T-helper 2 cell treated with Interferon-gamma antibody and Interleukin-4, amounts not matched to agents 100 ng/mL and 5 ng/mL, for 36 hours (primary cell): ENCODE measurements around the gene ERFE. TPM values are rescaled to one million over a fixed set of nuclear protein-coding genes. Genes with fewer than 3 reads are reported as not detected.
"Not testable (repeated sequence)": the region's sequence is repeated elsewhere in the genome, so short reads cannot be mapped to it uniquely, and the experiment has no call there.

Experiments
- intact Hi-C: fragments of 100-400 bp; cut with micrococcal nuclease; formaldehyde crosslinking; loops from one replicate; pipeline ENCODE4 v1.15.1; 2023
- total RNA-seq: library from RNA; stranded (reverse); gene quantifications from 2 replicates; pipeline ENCODE4 v1.2.3, GENCODE V29; 2022

ERFE gene
- total RNA-seq, 1 donor from 2014 or later: 0.11 TPM

DNA sequence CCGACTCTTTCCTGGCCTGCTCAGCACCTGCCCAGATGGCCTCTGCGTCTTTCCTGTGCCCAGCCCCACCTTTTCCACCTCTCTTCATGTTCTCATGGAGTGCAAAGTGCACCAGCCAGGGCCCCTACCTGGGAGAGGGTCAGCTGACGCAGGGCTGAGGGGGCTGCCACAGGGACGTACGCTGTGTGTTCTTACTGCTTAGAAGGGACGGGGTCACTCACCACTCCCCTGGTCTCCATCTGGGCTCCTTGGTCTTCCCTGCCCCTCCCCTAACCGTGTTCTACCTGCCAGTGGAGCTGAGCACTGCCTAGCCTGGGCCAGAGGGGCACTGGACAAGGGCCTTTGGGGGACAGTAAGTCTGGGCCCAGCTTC, 8.6 kb downstream of the ERFE start:
- intact Hi-C loops: no loop called here

GRCh38 chr2:238167761-238168160, 9.0 kb downstream of the ERFE start:
- intact Hi-C loops: no loop called here

DNA sequence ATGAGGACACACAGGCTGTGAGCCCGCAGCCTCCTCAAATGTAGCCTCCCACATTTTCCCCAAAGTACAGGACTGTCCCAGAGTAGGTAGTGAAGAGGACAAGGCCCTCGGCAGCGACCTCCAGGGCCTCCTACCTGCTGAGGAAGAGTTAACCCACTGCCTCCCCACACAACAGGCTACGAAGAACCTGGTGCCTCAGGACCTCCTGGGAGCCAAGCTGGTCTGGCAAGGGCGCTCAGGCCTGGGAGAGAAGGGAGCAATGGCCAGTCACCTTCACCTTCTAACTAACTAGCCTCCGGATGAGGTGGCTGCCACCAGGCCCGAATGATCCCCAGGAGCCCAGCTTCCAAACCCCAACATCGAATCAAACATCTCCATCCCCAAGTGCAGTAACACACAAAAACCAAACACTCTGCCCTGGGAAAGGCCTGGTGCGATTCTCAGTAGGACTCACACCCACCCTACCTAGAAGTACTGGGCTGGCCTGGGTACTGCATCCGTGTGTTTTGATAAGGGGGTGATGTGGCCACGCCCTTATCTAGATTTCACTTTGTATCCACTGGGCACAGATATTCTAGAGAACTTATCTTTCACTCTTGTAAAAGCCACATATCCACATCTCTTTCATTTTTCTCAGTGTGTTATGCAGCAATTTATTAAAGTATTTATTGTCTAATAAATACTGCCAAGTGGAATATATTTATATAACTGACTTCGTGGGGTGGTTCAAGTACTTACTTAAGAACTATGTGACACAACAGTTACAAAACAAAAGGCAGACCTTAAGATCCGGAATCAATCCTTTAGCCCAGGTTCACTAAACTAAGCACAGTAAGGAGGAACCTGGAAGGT, 9.7 kb downstream of the ERFE start:
- intact Hi-C loops: no loop called here

GRCh38 chr2:238169048-238169707, 10.4 kb downstream of the ERFE start:
- intact Hi-C loops: no loop called here

DNA sequence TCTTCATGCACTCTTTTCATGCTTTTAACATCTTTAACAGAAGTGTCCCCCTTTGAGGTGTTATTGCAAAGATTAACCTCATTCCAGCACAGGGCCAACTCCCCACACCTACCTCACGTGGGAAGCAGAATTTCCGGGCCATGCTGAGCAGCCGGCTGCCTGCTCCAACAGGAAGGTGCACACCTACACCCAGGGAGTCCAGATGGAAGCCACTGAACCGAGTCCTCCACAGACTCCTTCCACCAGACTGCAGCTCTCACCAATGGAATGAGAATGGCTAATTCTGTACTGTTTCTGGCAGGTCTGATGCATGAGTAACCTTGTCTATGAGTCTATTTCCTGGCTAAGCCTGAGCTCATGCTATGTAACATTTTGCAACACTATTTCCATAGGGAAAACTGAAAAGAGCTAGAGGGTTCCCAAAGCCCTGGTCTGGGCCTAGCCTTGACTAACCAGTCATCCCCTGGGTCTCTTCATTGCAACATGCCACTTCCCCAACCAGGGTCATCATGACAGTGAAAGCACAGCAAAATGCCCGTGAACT, 11.0 kb downstream of the ERFE start:
- intact Hi-C loops: no loop called here

DNA sequence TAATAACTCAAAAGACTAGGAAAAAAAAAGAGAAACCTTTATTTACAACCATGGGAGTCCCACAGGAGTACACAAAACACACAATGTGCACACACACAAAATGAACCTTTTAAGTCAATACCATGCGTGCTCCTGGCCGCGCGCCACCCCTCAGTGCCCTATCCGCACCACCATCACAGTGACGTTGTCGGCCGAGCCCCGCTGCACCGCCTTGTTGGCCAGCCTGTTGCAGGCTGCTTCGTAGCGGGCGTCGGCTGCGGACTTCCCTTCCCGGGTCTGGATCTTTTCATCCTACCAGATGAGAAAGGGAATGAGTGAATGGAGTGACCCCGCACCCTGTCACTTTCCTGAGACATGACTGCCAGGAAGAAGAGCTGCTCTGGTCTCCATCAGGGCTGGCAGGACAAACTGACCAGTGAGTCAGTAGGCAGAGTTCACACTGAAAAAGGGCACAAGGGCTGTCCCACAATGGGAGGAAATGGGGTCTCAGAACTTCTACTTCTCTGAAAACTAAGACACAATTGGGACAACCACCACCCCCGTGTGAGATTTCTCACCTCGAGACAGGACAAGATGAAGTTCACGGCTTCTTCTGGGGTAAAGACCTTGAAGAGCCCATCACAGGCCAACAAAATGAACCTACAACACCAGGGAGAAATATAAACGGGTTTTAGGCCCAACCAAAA, 11.8 kb downstream of the ERFE start:
- intact Hi-C loops: no loop called here

DNA sequence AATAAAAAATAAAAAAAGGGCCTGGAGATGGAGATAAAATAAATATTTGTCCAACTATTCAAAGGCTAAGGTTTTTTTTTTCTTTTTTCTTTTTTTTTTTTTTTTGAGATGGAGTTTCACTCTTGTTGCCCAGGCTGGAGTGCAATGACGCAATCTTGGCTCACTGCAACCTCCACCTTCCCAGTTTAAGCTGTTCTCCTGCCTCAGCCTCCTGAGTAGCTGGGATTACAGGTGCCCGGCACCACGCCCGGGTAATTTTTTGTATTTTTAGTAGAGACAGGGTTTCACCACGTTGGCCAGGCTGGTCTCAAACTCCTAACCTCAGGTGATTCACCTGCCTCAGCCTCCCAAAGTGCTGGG, 12.3 kb downstream of the ERFE start:
- intact Hi-C loops: not testable (repeated sequence)

GRCh38 chr2:238171575-238172187, 12.9 kb downstream of the ERFE start:
- intact Hi-C loops: no loop called here

- intact Hi-C loops: no loop called here
Observed at GRCh38 chr2:238172439-238172838, 13.7 kb downstream of the ERFE start.

DNA sequence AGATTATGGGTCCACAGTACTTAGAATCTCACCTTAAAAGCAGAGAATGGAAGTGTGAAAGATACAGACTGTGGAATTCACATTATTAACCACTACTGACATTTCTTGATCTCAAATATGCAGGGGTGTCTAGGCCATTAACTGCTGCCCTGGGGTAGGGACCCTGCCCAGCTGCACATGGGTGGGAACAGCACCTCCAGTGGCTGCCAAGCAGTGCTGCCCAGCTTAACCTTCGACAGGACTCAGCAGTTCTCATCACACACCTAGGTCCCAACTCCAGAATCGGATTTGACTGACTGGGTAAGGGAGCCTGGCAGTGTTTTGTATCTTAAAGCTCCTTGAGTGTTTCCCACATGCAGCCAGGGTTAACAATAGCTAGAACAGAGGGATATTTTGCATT, 14.9 kb downstream of the ERFE start:
- intact Hi-C loops: no loop called here

GRCh38 chr2:238174291-238174690, 15.5 kb downstream of the ERFE start:
- intact Hi-C loops: no loop called here

- intact Hi-C loops: no loop called here
Observed at GRCh38 chr2:238174701-238175100, 15.9 kb downstream of the ERFE start.

DNA sequence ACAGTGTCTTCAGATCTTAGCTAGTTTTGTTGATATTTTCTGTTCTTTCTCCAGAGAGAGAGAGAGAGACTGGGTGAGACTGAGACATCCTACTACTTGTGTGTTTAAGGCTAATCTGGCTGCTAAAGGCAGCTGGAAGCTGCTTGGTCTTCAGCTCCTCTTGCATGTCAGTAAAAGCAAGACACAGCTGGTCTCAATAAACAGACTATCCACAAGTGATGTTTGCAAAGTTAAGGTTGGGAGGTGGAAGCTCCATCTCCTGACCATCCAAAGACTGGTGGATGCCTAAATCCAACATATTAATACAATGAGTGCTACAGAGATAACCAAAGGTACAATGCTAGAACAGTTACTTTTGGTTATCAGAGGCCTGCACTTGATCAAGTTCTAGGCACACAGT, 17.8 kb downstream of the ERFE start:
- intact Hi-C loops: no loop called here

- intact Hi-C loops: no loop called here
Observed at GRCh38 chr2:238180554-238180953, 21.8 kb downstream of the ERFE start.

DNA sequence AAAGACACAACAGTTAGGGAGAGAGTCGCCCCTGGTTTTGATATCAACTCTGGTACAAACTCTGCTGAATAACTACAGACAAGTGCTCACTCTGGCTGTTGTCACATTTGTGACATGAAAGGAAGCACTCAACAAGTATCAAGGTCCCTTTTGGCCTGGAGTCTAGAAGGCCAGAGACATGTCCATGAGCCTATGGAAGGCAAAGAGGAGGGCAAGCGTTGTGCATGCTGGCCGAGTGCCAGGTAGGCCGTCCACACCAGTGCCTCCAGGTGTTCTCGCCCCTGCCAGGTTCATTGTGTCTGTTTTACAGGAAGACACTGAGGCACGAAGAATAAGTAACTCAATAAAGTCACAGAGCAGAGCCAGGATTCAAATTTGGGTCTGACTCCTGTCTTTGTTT, 23.6 kb downstream of the ERFE start:
- intact Hi-C loops: no loop called here

GRCh38 chr2:238183821-238184220, 25.1 kb downstream of the ERFE start:
- intact Hi-C loops: no loop called here

DNA sequence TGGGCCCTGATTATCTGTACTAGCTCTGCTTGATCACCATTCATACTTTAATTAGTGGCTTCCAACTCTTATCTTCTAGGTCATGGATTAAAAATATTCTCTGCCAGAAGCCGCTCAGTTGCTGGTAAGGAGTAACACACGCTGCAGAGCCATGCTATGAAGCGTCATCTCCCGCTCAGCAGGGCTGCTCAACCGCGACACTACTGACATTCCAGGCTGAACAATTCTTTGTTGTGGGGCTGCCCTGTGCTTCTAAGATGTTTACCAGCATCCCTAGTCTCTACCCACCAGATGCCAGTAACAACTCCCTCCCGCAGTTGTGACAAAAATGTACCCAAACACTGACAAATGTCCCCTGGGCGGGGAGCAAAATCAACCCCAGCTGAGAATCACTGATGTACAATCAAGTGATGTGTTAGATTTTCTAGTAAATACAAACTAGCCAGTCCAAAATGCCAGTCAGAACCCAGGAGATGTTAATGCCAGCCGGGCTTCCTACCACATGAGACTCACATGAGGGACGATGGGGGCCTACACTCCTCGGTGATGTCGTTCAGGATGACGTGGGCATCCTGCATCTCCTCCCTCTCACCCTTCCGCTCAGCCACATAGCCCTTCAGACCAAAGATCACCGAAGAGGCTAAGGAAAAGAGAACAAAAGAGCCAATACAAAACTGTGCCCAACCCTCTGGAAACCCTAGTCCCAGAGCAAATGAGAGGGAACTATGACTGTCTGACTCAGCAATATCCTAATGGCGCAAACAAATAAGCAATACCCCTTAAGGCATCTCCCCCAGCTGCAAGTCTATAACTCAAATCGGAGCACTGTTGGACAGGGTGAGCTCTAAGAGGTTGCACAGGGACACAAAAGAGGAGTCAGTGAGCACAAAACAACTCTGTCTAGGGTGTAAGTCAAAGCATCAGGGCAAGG, 29.1 kb downstream of the ERFE start:
- intact Hi-C loops: no loop called here

GRCh38 chr2:238190445-238190844, 31.7 kb downstream of the ERFE start:
- intact Hi-C loops: no loop called here

DNA sequence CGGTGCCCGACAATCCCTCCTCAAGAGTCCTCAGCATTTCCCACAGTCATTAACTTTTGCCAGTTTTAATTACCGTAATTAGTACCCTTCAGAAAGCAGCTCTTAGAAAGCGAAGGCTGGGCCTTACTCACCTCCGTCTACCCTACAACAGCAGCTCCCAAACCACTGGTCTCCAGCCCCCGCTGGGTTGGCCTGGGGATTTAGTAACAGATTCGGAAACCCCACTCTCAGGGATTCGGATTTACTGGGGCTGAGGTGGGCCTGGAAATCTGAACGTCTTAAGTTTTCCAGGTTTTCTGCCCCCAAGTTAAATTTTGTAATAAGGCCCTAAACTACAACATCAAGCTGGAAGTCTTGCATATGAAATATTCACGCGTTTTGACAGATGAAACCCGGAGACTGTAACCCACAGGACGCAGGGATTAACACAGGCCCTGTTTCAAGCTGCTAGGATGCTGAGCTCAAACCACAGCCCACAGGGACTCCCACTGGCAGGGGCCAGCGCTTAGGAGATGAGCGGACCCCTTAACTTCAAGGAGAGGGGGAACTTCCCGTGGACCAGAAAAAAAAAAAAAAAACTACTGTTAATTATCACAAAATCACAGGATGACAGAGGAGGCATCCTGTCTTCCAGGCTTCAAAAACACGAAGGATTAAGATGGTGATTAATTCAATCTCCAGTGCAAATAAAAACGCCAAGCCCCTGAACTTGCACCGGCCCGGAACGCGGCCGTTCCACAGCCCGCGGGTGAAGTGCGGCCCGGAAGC, 43.7 kb downstream of the ERFE start:
- intact Hi-C loops: loop anchor here (1.0 to 2.0 kb wide), 6 partner anchors 28 to 234 kb away; partner anchors contain the start of genes HES6, PER2 and SCLY
